HG03025 (cell line): ENCODE measurements around the gene ATG7.
"Not testable (repeated sequence)": the region's sequence is repeated elsewhere in the genome, so short reads cannot be mapped to it uniquely, and the experiment has no call there.

Experiments
- ATAC-seq: cut with Tn5 transposase; IDR thresholded peaks from one replicate; pipeline ENCODE4 v1.9.1; 2021; ENCODE audit warnings: mild to moderate bottlenecking, moderate library complexity; ENCODE audit not compliant: unreplicated experiment, low FRiP score

ATG7 gene

GRCh38 chr3:11415099-11415498, 142.9 kb downstream of the ATG7 start:
- no peak for ATAC-seq

- no peak for ATAC-seq
Observed at GRCh38 chr3:11420066-11420465, 147.9 kb downstream of the ATG7 start.

GRCh38 chr3:11422291-11422690, 150.1 kb downstream of the ATG7 start:
- ATAC-seq: no peak

GRCh38 chr3:11423868-11424267, 151.7 kb downstream of the ATG7 start:
- no peak for ATAC-seq

GRCh38 chr3:11424277-11424676, 152.1 kb downstream of the ATG7 start:
- no peak for ATAC-seq

- ATAC-seq: no peak
Observed at GRCh38 chr3:11430207-11430606, 158.0 kb downstream of the ATG7 start.

GRCh38 chr3:11430624-11431023, 158.4 kb downstream of the ATG7 start:
- ATAC-seq: no peak

GRCh38 chr3:11431319-11431718, 159.1 kb downstream of the ATG7 start:
- no peak for ATAC-seq

- no peak for ATAC-seq
Observed at GRCh38 chr3:11434017-11434526, 161.9 kb downstream of the ATG7 start.

- ATAC-seq: no peak
Observed at GRCh38 chr3:11434563-11435096, 162.4 kb downstream of the ATG7 start.

- ATAC-seq: no peak
Observed at GRCh38 chr3:11435440-11436165, 163.4 kb downstream of the ATG7 start.

GRCh38 chr3:11436775-11437174, 164.6 kb downstream of the ATG7 start:
- ATAC-seq: no peak

GRCh38 chr3:11437506-11437905, 165.3 kb downstream of the ATG7 start:
- no peak for ATAC-seq

- ATAC-seq: no peak
Observed at GRCh38 chr3:11438646-11439045, 166.4 kb downstream of the ATG7 start.

- not testable (repeated sequence) for ATAC-seq
Observed at GRCh38 chr3:11441346-11441745, 169.1 kb downstream of the ATG7 start.

GRCh38 chr3:11444404-11444803, 172.2 kb downstream of the ATG7 start:
- ATAC-seq: no peak

- not testable (repeated sequence) for ATAC-seq
Observed at GRCh38 chr3:11445193-11445592, 173.0 kb downstream of the ATG7 start.

GRCh38 chr3:11445883-11446282, 173.7 kb downstream of the ATG7 start:
- ATAC-seq: no peak

GRCh38 chr3:11447584-11448200, 175.5 kb downstream of the ATG7 start:
- no peak for ATAC-seq

- no peak for ATAC-seq
Observed at GRCh38 chr3:11450015-11450414, 177.8 kb downstream of the ATG7 start.

GRCh38 chr3:11452312-11452711, 180.1 kb downstream of the ATG7 start:
- no peak for ATAC-seq
